Measurements from ENCODE around the gene KLHL12. TPM values are rescaled to one million over a fixed set of nuclear protein-coding genes. Genes with fewer than 3 reads are reported as not detected.

Gene KLHL12
- total and polyA plus RNA-seq, 2 donors (not counting 1 experiment from before 2014, with no cell fraction given): 14.6 to 25.5 TPM

- peaks cover 10 to 16% of the 10 kb centered on the region in 2 donors for H3K4me1 ChIP-seq (ENCODE audit: control insufficient read depth in 2 of 2, insufficient read depth in 2 of 2, low read length in 2 of 2)
- ChIA-PET POLR2A (no interaction called here), CTCF (no interaction called here)
- peak; percentile 40 for ATAC-seq (ENCODE audit: low read depth)
- Mint-ChIP-seq H3K27ac (no peak overlapping the region), H3K9me3 (ENCODE audit: insufficient read depth) (no peaks in the 10 kb centered on the region), H3K4me1 (peaks cover 14% of the 10 kb centered on the region), H3K4me3 (peak overlapping the region; percentile 88), H3K27me3 (peaks cover 20% of the 10 kb centered on the region)
- no peaks in the 10 kb centered on the region for H4K20me1 ChIP-seq (ENCODE audit: control insufficient read depth, insufficient read depth, low read length, poor library complexity, severe bottlenecking)
- peak overlapping the region; percentile 71 for H3K9ac ChIP-seq (ENCODE audit: low read length)
- H3K27me3 ChIP-seq (replicated peaks in 1 of 4; ENCODE audit: control extremely low read depth in 1 of 4, control insufficient read depth in 3 of 4, insufficient read depth in 4 of 4, low read length in 3 of 4): peaks cover 0 to 26% (median 10%) of the 10 kb centered on the region in 4 experiments
- WGBS (ENCODE audit: insufficient coverage): 4% methylated on average over 50 of the region's 50 CpGs
- H3K9me3 ChIP-seq (ENCODE audit: control extremely low read depth in 1 of 3, control insufficient read depth in 2 of 3, insufficient read depth in 1 of 3, low read length in 2 of 3): peaks cover 0 to 5% (median 0%) of the 10 kb centered on the region in 3 donors
- intact Hi-C loops (cut with micrococcal nuclease): loop anchor here (1.0 kb wide), 2 partner anchors 27 to 51 kb away; partner anchors contain the start of gene PCAT6
- TF ChIP-seq CTCF (IDR thresholded peaks at IDR 0.05) (no peak), EZH2 (IDR thresholded peaks at IDR 0.05; ENCODE audit: borderline replicate concordance, insufficient read depth, low read depth, low read length, poor library complexity, severe bottlenecking) (no peak)
- peak overlapping the region; percentile 6 to 66 (median 61) for H3K4me3 ChIP-seq (ENCODE audit: control extremely low read depth in 1 of 5, extremely low read depth in 1 of 5, insufficient read depth in 1 of 5, low read depth in 2 of 5, low read length in 4 of 5)
- peak overlapping the region; percentile 76 for H2AFZ ChIP-seq (ENCODE audit: insufficient read depth, low read depth, low read length, poor library complexity, severe bottlenecking)
- H3K27ac ChIP-seq (ENCODE audit: low read length in 2 of 2): no peak overlapping the region
- H3K36me3 ChIP-seq (replicated peaks in 1 of 2; ENCODE audit: control extremely low read depth in 1 of 2, control insufficient read depth in 1 of 2, extremely low read depth in 1 of 2, insufficient read depth in 2 of 2, low read length in 1 of 2): no peaks in the 10 kb centered on the region
- peak overlapping the region; percentile 97 for H3K4me2 ChIP-seq (replicated peaks; ENCODE audit: low read depth, low read length, poor library complexity, severe bottlenecking)
- DNase-seq: peak; percentile 49
- no peaks in the 10 kb centered on the region for H3K79me2 ChIP-seq (ENCODE audit: control insufficient read depth, insufficient read depth, low read length)
These were observed 66.2 kb downstream of the KLHL12 start for GRCh38 chr1:202860744-202861419.

GRCh38 chr1:202858789-202859414 is 68.1 kb downstream of the KLHL12 start:
- no peak overlapping the region for H2AFZ ChIP-seq (ENCODE audit: insufficient read depth, low read depth, low read length, poor library complexity, severe bottlenecking)
- ATAC-seq (ENCODE audit: low read depth) (no peak), DNase-seq (no peak)
- peaks cover 0 to 5% (median 0%) of the 10 kb centered on the region in 3 donors for H3K9me3 ChIP-seq (ENCODE audit: control extremely low read depth in 1 of 3, control insufficient read depth in 2 of 3, insufficient read depth in 1 of 3, low read length in 2 of 3)
- no peak overlapping the region for H3K9ac ChIP-seq (ENCODE audit: low read length)
- H3K79me2 ChIP-seq (ENCODE audit: control insufficient read depth, insufficient read depth, low read length): no peaks in the 10 kb centered on the region
- Mint-ChIP-seq H3K9me3 (ENCODE audit: insufficient read depth) (no peaks in the 10 kb centered on the region), H3K4me1 (peaks cover 14% of the 10 kb centered on the region), H3K27me3 (peaks cover 12% of the 10 kb centered on the region), H3K4me3 (no peak overlapping the region), H3K27ac (no peak overlapping the region)
- H3K27ac ChIP-seq (ENCODE audit: low read length in 2 of 2): no peak overlapping the region
- TF ChIP-seq EZH2 (IDR thresholded peaks at IDR 0.05; ENCODE audit: borderline replicate concordance, insufficient read depth, low read depth, low read length, poor library complexity, severe bottlenecking): no peak
- no peak for TF ChIP-seq CTCF (IDR thresholded peaks at IDR 0.05)
- peaks cover 0 to 26% (median 10%) of the 10 kb centered on the region in 4 experiments for H3K27me3 ChIP-seq (replicated peaks in 1 of 4; ENCODE audit: control extremely low read depth in 1 of 4, control insufficient read depth in 3 of 4, insufficient read depth in 4 of 4, low read length in 3 of 4)
- H3K36me3 ChIP-seq (replicated peaks in 1 of 2; ENCODE audit: control extremely low read depth in 1 of 2, control insufficient read depth in 1 of 2, extremely low read depth in 1 of 2, insufficient read depth in 2 of 2, low read length in 1 of 2): no peaks in the 10 kb centered on the region
- intact Hi-C loops (cut with micrococcal nuclease): no loop called here
- H3K4me2 ChIP-seq (replicated peaks; ENCODE audit: low read depth, low read length, poor library complexity, severe bottlenecking): no peak overlapping the region
- WGBS (ENCODE audit: insufficient coverage): 93% methylated on average over 7 of the region's 10 CpGs
- POLR2A ChIA-PET: no interaction called here
- H3K4me3 ChIP-seq (ENCODE audit: control extremely low read depth in 1 of 5, extremely low read depth in 1 of 5, insufficient read depth in 1 of 5, low read depth in 2 of 5, low read length in 4 of 5): no peak overlapping the region
- CTCF ChIA-PET: interaction anchor here (0.6 kb wide), 1 partner anchor 10 kb away, joined by 3 read pairs; no protein-coding TSS in a partner anchor
- H3K4me1 ChIP-seq (ENCODE audit: control insufficient read depth in 2 of 2, insufficient read depth in 2 of 2, low read length in 2 of 2): peaks cover 10 to 16% of the 10 kb centered on the region in 2 donors
- no peaks in the 10 kb centered on the region for H4K20me1 ChIP-seq (ENCODE audit: control insufficient read depth, insufficient read depth, low read length, poor library complexity, severe bottlenecking)

Measured in B cell (primary cell).